SU-DHL-6 (cell line): ENCODE results near the gene RBMS3.

Experiments used
- H2AFZ ChIP-seq: fragments of 200-600 bp; sonication (generic); 2 replicates; pipeline ENCODE4 v1.6.1; 2014; ENCODE audit warnings: low read depth, mild to moderate bottlenecking, moderate library complexity, mixed read lengths, antibody characterized with exemption, low read length; ENCODE audit not compliant: severe bottlenecking
- H3F3A ChIP-seq: fragments of 200-600 bp; shearing (Covaris generic); 2 replicates; pipeline ENCODE4 v1.6.0; 2016; ENCODE audit warnings: antibody characterized with exemption, mild to moderate bottlenecking; ENCODE audit not compliant: insufficient read depth
- H3K27ac ChIP-seq: fragments of 200-600 bp; sonication (generic); 2 replicates; pipeline ENCODE4 v1.5.1; 2016; ENCODE audit warnings: low read depth, mild to moderate bottlenecking, low read length, moderate library complexity, mixed read lengths
- H3K27me3 ChIP-seq: fragments of 200-600 bp; sonication (generic), shearing (Covaris generic); 2 replicates; pipeline ENCODE4 v1.6.0; 2014; ENCODE audit warnings: mild to moderate bottlenecking, low read length
- H3K36me3 ChIP-seq: fragments of 200-600 bp; sonication (generic); 2 replicates; pipeline ENCODE4 v1.6.1; 2014; ENCODE audit warnings: mild to moderate bottlenecking, low read length, mixed read lengths
- H3K4me2 ChIP-seq: fragments of 300-600, 200-600 bp; shearing (Covaris generic), sonication (generic); 2 replicates; pipeline ENCODE4 v1.6.0; 2014; ENCODE audit warnings: low read length, low read depth, mild to moderate bottlenecking; ENCODE audit not compliant: poor library complexity, severe bottlenecking
- H3K4me3 ChIP-seq: fragments of 200-600 bp; sonication (generic); 2 replicates; pipeline ENCODE4 v1.5.1; 2014; ENCODE audit warnings: antibody characterized with exemption, low read length, mild to moderate bottlenecking, mixed read lengths; ENCODE audit not compliant: insufficient read depth, poor library complexity, severe bottlenecking
- H3K79me2 ChIP-seq: fragments of 200-600 bp; sonication (generic); 2 replicates; pipeline ENCODE4 v1.6.1; 2014; ENCODE audit warnings: mild to moderate bottlenecking, low read length, moderate library complexity; ENCODE audit not compliant: insufficient read depth
- H3K9ac ChIP-seq: fragments of 200-600 bp; sonication (generic); 2 replicates; pipeline ENCODE4 v1.7.0; 2014; ENCODE audit warnings: mild to moderate bottlenecking, low read length
- H3K9me2 ChIP-seq: fragments of 200-600 bp; sonication (generic); replicated peaks from 2 replicates; pipeline ENCODE4 v1.6.1; 2014; ENCODE audit warnings: low read length; ENCODE audit not compliant: insufficient read depth
- H3K9me3 ChIP-seq: fragments of 200-600 bp; sonication (generic); 2 replicates; pipeline ENCODE4 v1.6.1; 2014; ENCODE audit warnings: low read length, mixed read lengths; ENCODE audit not compliant: insufficient read depth
- H4K20me1 ChIP-seq: fragments of 200-600 bp; sonication (generic); 2 replicates; pipeline ENCODE4 v1.6.1; 2014; ENCODE audit warnings: low read depth, mild to moderate bottlenecking, antibody characterized with exemption, low read length, moderate library complexity, mixed read lengths
- EZH2phosphoT487 ChIP-seq: fragments of 200-600 bp; sonication (generic), shearing (Covaris generic); conservative IDR thresholded peaks from 2 replicates; pipeline ENCODE4 v1.6.1; 2018; ENCODE audit warnings: mild to moderate bottlenecking, antibody characterized with exemption, low read length, moderate library complexity, mixed read lengths
- TF ChIP-seq, protein P1 (sequence below): fragments of 200-600 bp; sonication (generic); IDR thresholded peaks from one replicate; pipeline ENCODE4 v1.5.1; 2017; ENCODE audit warnings: antibody characterized with exemption, mild to moderate bottlenecking, low read length, moderate library complexity; ENCODE audit not compliant: insufficient read depth, poor library complexity, severe bottlenecking

RBMS3 gene

DNA sequence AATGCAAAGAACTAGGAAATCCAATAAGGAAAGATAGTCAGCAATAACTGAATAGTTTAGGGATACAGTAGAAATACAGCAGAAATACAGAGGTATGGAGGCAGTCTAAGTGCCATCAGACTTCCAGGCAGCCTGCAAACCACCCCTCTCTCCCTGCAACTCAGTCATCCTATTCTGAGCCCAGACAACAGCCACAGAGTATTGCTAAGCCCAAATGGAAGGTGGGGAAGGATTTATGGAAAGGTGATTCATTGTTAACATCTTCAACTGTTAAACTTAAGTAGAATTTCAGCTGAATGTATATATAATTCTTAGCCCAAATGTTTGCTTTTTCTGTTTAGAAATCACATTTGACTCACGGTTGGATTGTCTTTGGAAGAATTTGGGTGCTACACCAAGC lies 300.4 kb downstream of the RBMS3 start:
- Histone ChIP-seq H3K9me3 (no peaks in the 10 kb centered on the region), H3K79me2 (no peaks in the 10 kb centered on the region), H4K20me1 (no peaks in the 10 kb centered on the region)

DNA sequence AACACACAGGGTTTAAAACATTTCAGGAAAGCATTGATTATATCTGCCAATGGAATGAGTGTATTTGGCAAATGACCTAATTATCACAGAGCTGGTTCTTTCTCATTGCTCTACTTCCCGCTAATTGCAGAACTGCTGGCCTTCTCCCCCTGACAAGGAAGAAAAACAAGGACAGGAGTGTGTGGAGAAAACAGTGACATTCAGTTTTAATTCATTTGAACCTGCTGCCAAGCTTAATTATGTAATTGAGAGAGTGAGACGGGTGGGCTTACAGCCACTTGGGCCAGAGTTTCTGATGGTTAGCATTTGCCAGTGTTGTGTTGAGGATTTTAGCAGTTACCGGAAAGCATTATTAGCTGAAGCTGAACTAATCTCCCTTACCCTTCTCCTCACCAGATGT lies 301.4 kb downstream of the RBMS3 start:
- TF ChIP-seq EZH2phosphoT487: no peak
- no peak overlapping the region for H3K27ac ChIP-seq
- no peaks in the 10 kb centered on the region for H3F3A ChIP-seq
- no peaks in the 10 kb centered on the region for H3K36me3 ChIP-seq
- no peak overlapping the region for H3K9ac ChIP-seq
- no peaks in the 10 kb centered on the region for H3K9me3 ChIP-seq
- no peaks in the 10 kb centered on the region for H3K79me2 ChIP-seq
- H3K4me3 ChIP-seq: no peak overlapping the region
- no peak overlapping the region for H3K4me2 ChIP-seq
- no peaks in the 10 kb centered on the region for H3K9me2 ChIP-seq
- H2AFZ ChIP-seq: no peak overlapping the region
- no peaks in the 10 kb centered on the region for H3K27me3 ChIP-seq
- H4K20me1 ChIP-seq: no peaks in the 10 kb centered on the region

More for the DNA sequence above, 300.4 kb downstream of the RBMS3 start:
- no peak overlapping the region for H3K4me3 ChIP-seq
- H2AFZ ChIP-seq: no peak overlapping the region
- no peaks in the 10 kb centered on the region for H3K27me3 ChIP-seq
- H3K27ac ChIP-seq: no peak overlapping the region
- H3K4me2 ChIP-seq: no peak overlapping the region
- H3K36me3 ChIP-seq: no peaks in the 10 kb centered on the region
- TF ChIP-seq, protein P1, sequence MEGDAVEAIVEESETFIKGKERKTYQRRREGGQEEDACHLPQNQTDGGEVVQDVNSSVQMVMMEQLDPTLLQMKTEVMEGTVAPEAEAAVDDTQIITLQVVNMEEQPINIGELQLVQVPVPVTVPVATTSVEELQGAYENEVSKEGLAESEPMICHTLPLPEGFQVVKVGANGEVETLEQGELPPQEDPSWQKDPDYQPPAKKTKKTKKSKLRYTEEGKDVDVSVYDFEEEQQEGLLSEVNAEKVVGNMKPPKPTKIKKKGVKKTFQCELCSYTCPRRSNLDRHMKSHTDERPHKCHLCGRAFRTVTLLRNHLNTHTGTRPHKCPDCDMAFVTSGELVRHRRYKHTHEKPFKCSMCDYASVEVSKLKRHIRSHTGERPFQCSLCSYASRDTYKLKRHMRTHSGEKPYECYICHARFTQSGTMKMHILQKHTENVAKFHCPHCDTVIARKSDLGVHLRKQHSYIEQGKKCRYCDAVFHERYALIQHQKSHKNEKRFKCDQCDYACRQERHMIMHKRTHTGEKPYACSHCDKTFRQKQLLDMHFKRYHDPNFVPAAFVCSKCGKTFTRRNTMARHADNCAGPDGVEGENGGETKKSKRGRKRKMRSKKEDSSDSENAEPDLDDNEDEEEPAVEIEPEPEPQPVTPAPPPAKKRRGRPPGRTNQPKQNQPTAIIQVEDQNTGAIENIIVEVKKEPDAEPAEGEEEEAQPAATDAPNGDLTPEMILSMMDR: no peak
- no peak for TF ChIP-seq EZH2phosphoT487
- H3K9me2 ChIP-seq: no peaks in the 10 kb centered on the region
- no peaks in the 10 kb centered on the region for H3F3A ChIP-seq
- H3K9ac ChIP-seq: no peak overlapping the region

DNA sequence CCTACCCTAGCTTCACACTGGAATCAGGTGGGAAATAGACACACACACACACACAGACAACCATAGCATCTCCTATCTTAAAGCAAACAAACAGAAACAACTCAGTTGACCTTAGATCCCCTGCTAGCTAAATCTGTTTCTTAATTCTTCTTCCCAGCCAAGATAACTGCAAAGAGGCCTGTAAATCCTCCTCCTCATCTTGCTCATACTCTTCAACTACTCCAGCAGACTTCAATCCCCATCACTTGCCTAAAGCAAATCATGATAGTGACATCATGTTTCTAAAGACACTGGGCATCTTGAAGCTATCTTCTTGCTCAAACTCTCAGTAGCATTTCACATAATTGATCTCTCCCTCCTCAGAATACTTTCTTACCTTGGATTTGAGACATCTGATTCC lies 303.0 kb downstream of the RBMS3 start:
- Histone ChIP-seq H3K9me2 (no peaks in the 10 kb centered on the region), H4K20me1 (no peaks in the 10 kb centered on the region), H3K4me3 (no peak overlapping the region), H3K4me2 (no peak overlapping the region), H3K36me3 (no peaks in the 10 kb centered on the region), H2AFZ (no peak overlapping the region), H3K79me2 (no peaks in the 10 kb centered on the region), H3K9ac (no peak overlapping the region), H3F3A (no peaks in the 10 kb centered on the region), H3K27me3 (no peaks in the 10 kb centered on the region), H3K9me3 (no peaks in the 10 kb centered on the region), H3K27ac (no peak overlapping the region)
- TF ChIP-seq, protein P1: no peak
- TF ChIP-seq EZH2phosphoT487: no peak

DNA sequence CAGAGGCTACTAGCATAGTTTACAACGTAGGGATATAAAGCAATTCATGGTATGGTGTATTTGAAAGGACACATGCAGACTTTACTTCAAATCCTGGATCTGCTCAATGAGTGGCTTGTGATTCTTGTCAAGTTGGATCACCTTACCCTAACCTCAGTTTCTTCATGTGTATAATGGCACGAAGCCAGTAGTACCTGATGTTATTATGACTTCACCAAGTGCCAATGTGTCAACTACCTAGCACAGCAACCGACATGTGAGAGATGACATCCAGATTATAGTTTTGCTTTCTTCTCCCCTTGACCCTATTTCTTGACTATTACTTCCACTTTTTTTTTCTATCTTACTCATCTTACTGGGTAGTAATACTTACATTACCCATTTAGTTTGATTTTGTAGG lies 304.5 kb downstream of the RBMS3 start:
- H3K9me3 ChIP-seq: no peaks in the 10 kb centered on the region
- no peak overlapping the region for H2AFZ ChIP-seq
- H3K4me2 ChIP-seq: no peak overlapping the region
- no peak overlapping the region for H3K4me3 ChIP-seq
- H3K27me3 ChIP-seq: no peaks in the 10 kb centered on the region
- no peak overlapping the region for H3K27ac ChIP-seq
- TF ChIP-seq EZH2phosphoT487: no peak
- no peaks in the 10 kb centered on the region for H3F3A ChIP-seq
- no peaks in the 10 kb centered on the region for H3K36me3 ChIP-seq
- no peak overlapping the region for H3K9ac ChIP-seq
- H3K9me2 ChIP-seq: no peaks in the 10 kb centered on the region
- no peaks in the 10 kb centered on the region for H4K20me1 ChIP-seq
- H3K79me2 ChIP-seq: no peaks in the 10 kb centered on the region
